Stomach (tissue), 9 donors: ENCODE results near the gene SSTR3. TPM values are rescaled to one million over a fixed set of nuclear protein-coding genes. Genes with fewer than 3 reads are reported as not detected.

Experiments used
- DNase-seq, 2 donors: peaks; one replicate each; pipeline versions ENCODE4 v3.0.0 to v3.0.0-alpha.2; 2013 to 2019
- H3K27ac ChIP-seq, 5 donors: fragments of 200-600 bp in 4 of 5; sonication (generic) in 4 of 5; one replicate each; pipeline ENCODE4 v1.5.1; 2013 to 2019; ENCODE audit warnings: mild to moderate bottlenecking in 1 of 5, moderate library complexity in 1 of 5
- H3K27me3 ChIP-seq, 3 donors: fragments of 200-600 bp; sonication (generic); one replicate each; pipeline ENCODE4 v1.5.1; 2017 to 2019; ENCODE audit warnings: mixed run types in 1 of 3
- H3K36me3 ChIP-seq, 4 donors: fragments of 200-600 bp; sonication (generic); 1 replicate in 3 of 4; 2 replicates in 1 of 4; pipeline ENCODE4 v1.5.1; 2016 to 2019
- H3K4me1 ChIP-seq, 4 donors: fragments of 200-600 bp; sonication (generic); one replicate each; pipeline ENCODE4 v1.5.1; 2016 to 2019
- H3K4me3 ChIP-seq, 4 donors: fragments of 200-600 bp; sonication (generic) in 3 of 4; one replicate each; pipeline ENCODE4 v1.5.1; 2016 to 2019; ENCODE audit warnings: mild to moderate bottlenecking in 1 of 4
- H3K9me3 ChIP-seq, 4 donors: fragments of 200-600 bp; sonication (generic); one replicate each; pipeline ENCODE4 v1.5.1; 2016 to 2019
- EP300 ChIP-seq: sonication (generic); formaldehyde crosslinking; IDR thresholded peaks from one replicate; pipeline ENCODE4 v1.6.1; 2017; ENCODE audit warnings: antibody characterized with exemption
- POLR2A ChIP-seq, 4 donors: fragments of 450-650 bp; IDR thresholded peaks; one replicate each; pipeline ENCODE4 v1.6.1; 2016; ENCODE audit warnings: antibody characterized with exemption in 4 of 4, control low read depth in 2 of 4, mild to moderate bottlenecking in 1 of 4, moderate library complexity in 1 of 4
- POLR2AphosphoS5 ChIP-seq, 3 donors: sonication (generic); formaldehyde crosslinking; IDR thresholded peaks; one replicate each; pipeline ENCODE4 v1.6.1; 2016; ENCODE audit warnings: antibody characterized with exemption in 3 of 3
- WGBS, 5 donors: extraction: QIAGEN DNeasy Blood & Tissue Kit in 3 of 5; methylation state at CpG; one replicate each; pipeline versions ENCODE4 v1.1.5 to v1.1.7; 2013 to 2018; 5-methylcytosine and 5-hydroxymethylcytosine counted together
- intact Hi-C: fragments of 100-400 bp; cut with DNase I; formaldehyde crosslinking; loops from one replicate; pipeline ENCODE4 v1.15.1; 2023; ENCODE audit warnings: low total_unique reads
- polyA plus RNA-seq, 3 donors: library from polyadenylated mRNA; stranded (reverse); fragments of 200-250 nt; gene quantifications; one replicate each; pipeline ENCODE4 v1.2.3, GENCODE V29; 2013
- total RNA-seq, 5 donors: library from RNA; depleted of rRNA; stranded (reverse); fragments of >200 nt; gene quantifications; one replicate each; pipeline versions ENCODE4 v1.1.0 to v1.2.3, GENCODE V29; 2014 to 2016
- TF ChIP-seq, protein P1 (sequence below), 7 experiments: fragments of 450-650 bp in 4 of 7; fragments of 200-600 bp in 3 of 7; sonication (generic) in 3 of 7; IDR thresholded peaks; one replicate each; pipeline ENCODE4 v1.5.1; 2016 to 2019; ENCODE audit warnings: antibody characterized with exemption in 7 of 7, control low read depth in 2 of 7, mild to moderate bottlenecking in 1 of 7
- donor health status: healthy with polysubstance abuse.
- donor health status: Bipolar disorder and iron deficiency.
- donor health status: healthy.

SSTR3 gene
- total and polyA plus RNA-seq, 8 donors: 0.05 to 0.37 (median 0.12) TPM; not detected in 5

DNA sequence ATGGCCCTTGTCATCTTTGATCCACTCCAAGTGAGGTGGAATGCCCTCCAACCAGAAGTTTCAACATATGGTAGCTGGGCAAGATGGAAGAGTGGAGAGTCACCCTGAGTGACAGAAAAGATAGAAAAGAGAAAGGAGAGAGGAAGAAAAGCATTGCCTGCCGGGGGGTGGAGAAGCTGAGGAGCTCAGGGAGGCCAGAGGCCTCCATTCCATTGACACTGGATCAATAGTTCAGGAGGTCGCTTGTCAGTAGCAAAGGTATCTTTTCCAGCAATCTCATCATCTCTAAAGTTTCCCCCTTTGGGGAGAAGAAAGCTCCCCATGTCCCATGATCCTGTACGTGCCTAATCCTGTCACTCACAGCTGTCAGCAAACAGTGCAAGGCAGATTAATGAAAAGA is 17.5 kb downstream of the SSTR3 start:
- Histone ChIP-seq H3K27ac (peak overlapping the region in 2 of 5 donors; percentile 30 to 48), H3K4me1 (peaks cover 40 to 66% (median 43%) of the 10 kb centered on the region in 4 donors), H3K27me3 (no peaks in the 10 kb centered on the region), H3K4me3 (no peak overlapping the region), H3K36me3 (no peaks in the 10 kb centered on the region), H3K9me3 (no peaks in the 10 kb centered on the region)
- no peak for TF ChIP-seq POLR2A (IDR thresholded peaks at IDR 0.05)
- no peak for TF ChIP-seq POLR2AphosphoS5 (IDR thresholded peaks at IDR 0.05)
- no peak for TF ChIP-seq EP300
- TF ChIP-seq, protein P1, sequence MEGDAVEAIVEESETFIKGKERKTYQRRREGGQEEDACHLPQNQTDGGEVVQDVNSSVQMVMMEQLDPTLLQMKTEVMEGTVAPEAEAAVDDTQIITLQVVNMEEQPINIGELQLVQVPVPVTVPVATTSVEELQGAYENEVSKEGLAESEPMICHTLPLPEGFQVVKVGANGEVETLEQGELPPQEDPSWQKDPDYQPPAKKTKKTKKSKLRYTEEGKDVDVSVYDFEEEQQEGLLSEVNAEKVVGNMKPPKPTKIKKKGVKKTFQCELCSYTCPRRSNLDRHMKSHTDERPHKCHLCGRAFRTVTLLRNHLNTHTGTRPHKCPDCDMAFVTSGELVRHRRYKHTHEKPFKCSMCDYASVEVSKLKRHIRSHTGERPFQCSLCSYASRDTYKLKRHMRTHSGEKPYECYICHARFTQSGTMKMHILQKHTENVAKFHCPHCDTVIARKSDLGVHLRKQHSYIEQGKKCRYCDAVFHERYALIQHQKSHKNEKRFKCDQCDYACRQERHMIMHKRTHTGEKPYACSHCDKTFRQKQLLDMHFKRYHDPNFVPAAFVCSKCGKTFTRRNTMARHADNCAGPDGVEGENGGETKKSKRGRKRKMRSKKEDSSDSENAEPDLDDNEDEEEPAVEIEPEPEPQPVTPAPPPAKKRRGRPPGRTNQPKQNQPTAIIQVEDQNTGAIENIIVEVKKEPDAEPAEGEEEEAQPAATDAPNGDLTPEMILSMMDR (IDR thresholded peaks at IDR 0.05): no peak
- DNase-seq: no peak
- intact Hi-C loops: no loop called here
- 82 to 92% (median 89%) methylated on average over 3 of the region's 3 CpGs for WGBS, 5 donors

DNA sequence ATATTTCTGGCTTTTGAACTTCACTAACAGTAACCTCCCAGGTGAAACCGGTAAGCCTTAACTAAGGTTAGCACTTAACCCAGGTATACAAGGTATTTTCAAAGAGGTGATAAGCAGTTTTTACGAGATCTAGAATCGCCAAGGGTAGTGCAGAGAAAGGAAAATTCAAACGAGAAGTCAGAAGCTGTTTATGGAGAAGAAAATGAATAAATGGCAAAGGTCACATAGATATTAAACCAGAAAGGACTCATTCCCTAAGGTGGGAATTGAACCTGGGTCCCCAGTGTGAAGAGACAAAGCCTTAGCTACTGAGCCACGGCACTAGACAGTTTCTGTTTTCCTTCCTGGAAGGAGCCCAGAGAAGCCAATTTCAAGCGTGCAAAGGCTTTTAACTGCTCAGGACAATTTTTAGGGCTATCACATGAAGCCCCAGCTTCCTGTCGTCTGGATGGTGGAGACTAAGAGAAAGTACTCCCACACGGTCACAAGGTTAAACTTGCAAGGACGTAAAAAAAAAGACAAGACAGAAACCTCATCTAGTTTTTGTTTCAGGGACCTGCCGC is 18.6 kb downstream of the SSTR3 start:
- DNase-seq: peak in 1 of 2 donors; percentile 55
- Histone ChIP-seq H3K27ac (peak overlapping the region in 4 of 5 donors; percentile 9 to 48 (median 22)), H3K36me3 (no peaks in the 10 kb centered on the region), H3K27me3 (no peaks in the 10 kb centered on the region), H3K4me3 (no peak overlapping the region), H3K9me3 (no peaks in the 10 kb centered on the region), H3K4me1 (peaks cover 41 to 70% (median 47%) of the 10 kb centered on the region in 4 donors)
- intact Hi-C loops: no loop called here
- TF ChIP-seq EP300 (no peak), POLR2A (IDR thresholded peaks at IDR 0.05) (no peak), POLR2AphosphoS5 (IDR thresholded peaks at IDR 0.05) (no peak)
- TF ChIP-seq, protein P1 (IDR thresholded peaks at IDR 0.05): no peak
- 44 to 53% (median 50%) methylated on average over 10 of the region's 10 CpGs for whole genome bisulfite sequencing, 5 donors

DNA sequence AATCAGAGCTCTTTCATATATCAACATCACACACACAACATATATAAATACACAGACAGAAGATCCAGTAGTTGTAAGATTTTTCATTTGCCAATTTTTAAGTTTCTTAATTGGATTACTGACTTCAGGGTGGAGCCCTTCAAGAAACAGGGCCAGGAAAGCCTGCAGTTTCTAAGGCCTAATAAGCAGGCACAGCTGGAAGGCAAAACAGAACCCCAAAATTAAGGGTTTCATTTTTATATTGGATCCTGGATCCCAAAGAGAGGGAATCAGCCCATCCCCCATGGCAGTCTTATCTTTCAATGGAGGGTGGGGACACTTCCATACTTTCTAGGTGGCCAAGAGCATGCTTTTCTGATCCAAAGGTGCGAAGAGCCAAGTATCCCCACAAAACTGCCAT is 19.5 kb downstream of the SSTR3 start:
- intact Hi-C loops: no loop called here
- no peak for DNase-seq

DNA sequence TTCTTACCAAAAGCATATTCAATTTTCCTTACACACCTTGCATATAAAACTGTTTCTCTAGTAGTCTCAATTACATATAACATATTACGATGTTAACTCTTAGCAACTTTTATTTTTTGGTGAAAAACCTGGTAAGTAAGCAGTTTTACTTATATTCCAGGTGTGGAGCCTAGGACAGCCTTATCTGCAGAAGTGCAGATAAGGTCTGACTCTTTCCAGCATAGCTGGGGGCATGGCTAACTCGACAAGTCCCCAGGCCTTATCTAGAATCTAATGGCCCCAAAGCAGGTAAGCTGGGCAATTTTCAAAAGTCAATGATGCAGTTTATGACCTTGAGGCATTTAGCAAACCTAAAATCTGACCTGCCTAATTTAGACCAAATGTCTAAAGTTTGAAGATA is 20.1 kb downstream of the SSTR3 start:
- H3K4me3 ChIP-seq: no peak overlapping the region
- peaks cover 42 to 71% (median 48%) of the 10 kb centered on the region in 4 donors for H3K4me1 ChIP-seq
- no peak for DNase-seq
- intact Hi-C loops: no loop called here
- no peaks in the 10 kb centered on the region for H3K27me3 ChIP-seq
- 53 to 75% (median 64%) methylated on average over 2 of the region's 2 CpGs for WGBS, 5 donors
- H3K27ac ChIP-seq: no peak overlapping the region
- TF ChIP-seq EP300 (no peak), POLR2AphosphoS5 (IDR thresholded peaks at IDR 0.05) (no peak), POLR2A (IDR thresholded peaks at IDR 0.05) (no peak)
- TF ChIP-seq, protein P1 (IDR thresholded peaks at IDR 0.05): no peak
- no peaks in the 10 kb centered on the region for H3K9me3 ChIP-seq
- no peaks in the 10 kb centered on the region for H3K36me3 ChIP-seq

More for the DNA sequence above, 19.5 kb downstream of the SSTR3 start:
- WGBS, 5 donors: 96 to 100% (median 98%) methylated on average over 1 of the region's 1 CpG
- Histone ChIP-seq H3K9me3 (no peaks in the 10 kb centered on the region), H3K27me3 (no peaks in the 10 kb centered on the region), H3K4me1 (peaks cover 42 to 71% (median 48%) of the 10 kb centered on the region in 4 donors), H3K36me3 (no peaks in the 10 kb centered on the region), H3K27ac (peak overlapping the region in 2 of 5 donors; percentile 30 to 48), H3K4me3 (no peak overlapping the region)
- TF ChIP-seq EP300 (no peak), POLR2AphosphoS5 (IDR thresholded peaks at IDR 0.05) (no peak), POLR2A (IDR thresholded peaks at IDR 0.05) (no peak)
- TF ChIP-seq, protein P1 (IDR thresholded peaks at IDR 0.05): no peak
